Measurements from ENCODE around the gene CDPF1. TPM values are rescaled to one million over a fixed set of nuclear protein-coding genes. Genes with fewer than 3 reads are reported as not detected.

The CDPF1 gene
- total and polyA plus RNA-seq, 11 donors = 7.4 to 13.6 (median 9.3) TPM

DNA sequence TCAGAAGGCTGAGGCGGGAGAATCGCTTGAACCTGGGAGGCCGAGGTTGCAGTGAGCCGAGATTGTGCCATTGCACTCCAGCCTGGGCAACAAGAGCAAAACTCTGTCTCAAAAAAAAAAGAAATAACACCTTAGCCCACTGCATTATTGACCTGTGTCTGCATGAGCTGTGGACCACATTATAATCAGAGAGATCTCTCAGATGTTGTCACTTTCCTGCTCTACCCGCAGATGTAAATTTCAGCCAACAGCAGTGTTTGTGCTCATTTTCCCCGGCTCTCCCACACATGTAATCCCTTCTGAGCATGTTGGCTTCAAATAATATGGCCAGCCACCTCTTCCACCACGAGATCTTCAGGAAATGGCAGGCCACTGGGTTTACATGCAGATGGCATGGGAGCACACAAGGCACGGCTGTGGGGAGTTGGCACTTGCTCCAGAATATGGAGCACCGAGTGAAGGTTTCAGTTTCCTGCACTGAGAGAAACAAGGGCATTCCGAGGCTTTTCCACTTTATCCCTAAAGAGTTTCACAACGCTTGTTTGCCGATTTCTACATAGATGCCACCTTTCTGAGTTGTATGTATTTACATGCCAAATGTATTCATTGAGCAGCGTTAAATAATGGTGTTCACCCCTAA lies 19.7 kb downstream of the CDPF1 start:
- ATAC-seq = no peak
- H3K4me1 ChIP-seq = peaks cover 0 to 24% (median 9%) of the 10 kb centered on the region in 12 donors

DNA sequence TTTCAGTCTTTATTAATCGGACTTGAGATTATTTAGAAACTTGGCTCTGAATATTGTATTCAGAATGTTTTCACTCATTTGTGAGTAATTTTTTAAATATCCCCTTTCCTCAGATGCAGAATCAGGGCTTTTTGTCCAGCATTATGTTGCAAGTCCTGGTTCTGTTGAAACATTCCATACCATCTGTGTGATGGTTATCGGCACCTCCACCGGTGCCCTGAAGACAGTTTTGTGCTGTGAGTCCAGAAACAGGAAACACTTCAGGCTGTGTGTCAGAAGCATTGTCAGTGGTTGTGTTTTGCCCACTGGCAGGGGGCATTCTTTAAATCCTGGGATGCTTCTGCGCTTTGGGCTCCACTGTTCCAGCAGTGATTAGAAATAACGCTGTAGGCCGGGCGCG lies 20.4 kb downstream of the CDPF1 start:
- H3K36me3 ChIP-seq = peaks cover 0 to 51% (median 24%) of the 10 kb centered on the region in 9 donors
- DNase-seq = no peak
- no peak for TF ChIP-seq POLR2A (IDR thresholded peaks at IDR 0.05)
- TF ChIP-seq, protein P1, sequence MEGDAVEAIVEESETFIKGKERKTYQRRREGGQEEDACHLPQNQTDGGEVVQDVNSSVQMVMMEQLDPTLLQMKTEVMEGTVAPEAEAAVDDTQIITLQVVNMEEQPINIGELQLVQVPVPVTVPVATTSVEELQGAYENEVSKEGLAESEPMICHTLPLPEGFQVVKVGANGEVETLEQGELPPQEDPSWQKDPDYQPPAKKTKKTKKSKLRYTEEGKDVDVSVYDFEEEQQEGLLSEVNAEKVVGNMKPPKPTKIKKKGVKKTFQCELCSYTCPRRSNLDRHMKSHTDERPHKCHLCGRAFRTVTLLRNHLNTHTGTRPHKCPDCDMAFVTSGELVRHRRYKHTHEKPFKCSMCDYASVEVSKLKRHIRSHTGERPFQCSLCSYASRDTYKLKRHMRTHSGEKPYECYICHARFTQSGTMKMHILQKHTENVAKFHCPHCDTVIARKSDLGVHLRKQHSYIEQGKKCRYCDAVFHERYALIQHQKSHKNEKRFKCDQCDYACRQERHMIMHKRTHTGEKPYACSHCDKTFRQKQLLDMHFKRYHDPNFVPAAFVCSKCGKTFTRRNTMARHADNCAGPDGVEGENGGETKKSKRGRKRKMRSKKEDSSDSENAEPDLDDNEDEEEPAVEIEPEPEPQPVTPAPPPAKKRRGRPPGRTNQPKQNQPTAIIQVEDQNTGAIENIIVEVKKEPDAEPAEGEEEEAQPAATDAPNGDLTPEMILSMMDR (IDR thresholded peaks at IDR 0.05) = no peak
- H3K4me1 ChIP-seq = peaks cover 0 to 24% (median 9%) of the 10 kb centered on the region in 12 donors
- H3K4me3 ChIP-seq = no peak overlapping the region
- no peak for ATAC-seq
- 89 to 91% (median 91%) methylated on average over 8 of the region's 8 CpGs for WGBS, 4 donors
- H3K9me3 ChIP-seq = no peaks in the 10 kb centered on the region
- H3K27me3 ChIP-seq = no peaks in the 10 kb centered on the region
- H3K27ac ChIP-seq = no peak overlapping the region
- intact Hi-C loops (cut with DNase I) = no loop called here

More for the DNA sequence above, 19.7 kb downstream of the CDPF1 start:
- DNase-seq = no peak
- no peaks in the 10 kb centered on the region for H3K27me3 ChIP-seq
- TF ChIP-seq, protein P1 (IDR thresholded peaks at IDR 0.05) = no peak
- no peak for TF ChIP-seq POLR2A (IDR thresholded peaks at IDR 0.05)
- intact Hi-C loops (cut with DNase I) = no loop called here
- 77 to 92% (median 89%) methylated on average over 13 of the region's 13 CpGs for WGBS, 4 donors
- H3K27ac ChIP-seq = no peak overlapping the region
- no peaks in the 10 kb centered on the region for H3K9me3 ChIP-seq
- peaks cover 0 to 58% (median 27%) of the 10 kb centered on the region in 9 donors for H3K36me3 ChIP-seq
- no peak overlapping the region for H3K4me3 ChIP-seq

DNA sequence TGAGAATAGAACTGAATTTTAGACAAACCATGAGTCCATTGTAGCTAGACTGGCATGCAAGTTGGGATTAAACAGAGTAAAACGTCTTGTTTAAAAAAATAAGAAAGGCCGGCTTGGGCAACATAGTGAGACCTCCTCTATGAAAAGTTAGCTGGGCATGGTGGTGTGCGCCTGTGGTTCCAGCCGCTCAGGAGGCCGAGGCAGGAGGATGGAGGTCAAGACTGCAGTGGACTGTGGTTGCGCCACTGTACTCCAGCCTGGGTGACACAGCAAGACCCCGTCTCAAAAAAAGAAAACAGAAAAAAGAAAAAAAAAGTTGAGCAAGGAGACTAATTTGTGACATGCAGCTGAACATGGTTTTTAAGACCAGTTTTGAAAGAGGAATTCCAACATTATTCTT lies 23.5 kb downstream of the CDPF1 start:
- H3K4me3 ChIP-seq = no peak overlapping the region
- TF ChIP-seq POLR2A (IDR thresholded peaks at IDR 0.05) = no peak
- TF ChIP-seq, protein P1 (IDR thresholded peaks at IDR 0.05) = no peak
- no peaks in the 10 kb centered on the region for H3K27me3 ChIP-seq
- no peaks in the 10 kb centered on the region for H3K4me1 ChIP-seq
- intact Hi-C loops (cut with DNase I) = no loop called here
- H3K27ac ChIP-seq = no peak overlapping the region
- DNase-seq (no peak), ATAC-seq (no peak)
- no peaks in the 10 kb centered on the region for H3K9me3 ChIP-seq
- 95 to 97% (median 95%) methylated on average over 7 of the region's 7 CpGs for WGBS, 4 donors
- H3K36me3 ChIP-seq = peaks cover 0 to 63% (median 30%) of the 10 kb centered on the region in 9 donors

DNA sequence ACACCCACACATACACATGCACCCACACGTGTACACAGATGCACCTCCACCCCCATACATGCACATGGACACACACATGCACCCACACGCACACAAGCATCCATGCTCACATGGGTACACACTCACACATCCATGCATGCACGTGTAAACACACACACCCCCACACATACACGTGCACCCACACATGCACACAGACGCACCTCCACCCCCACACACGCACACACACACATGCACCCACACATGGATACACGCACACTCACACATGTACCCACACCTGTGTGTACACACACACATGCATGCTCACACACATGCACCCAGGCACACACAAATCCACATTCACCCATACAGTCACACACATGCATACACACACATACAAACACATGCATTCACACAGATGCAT lies 24.5 kb downstream of the CDPF1 start:
- no peak overlapping the region for H3K27ac ChIP-seq
- peak in 1 of 4 donors; percentile 31 for ATAC-seq
- no peaks in the 10 kb centered on the region for H3K4me1 ChIP-seq
- H3K9me3 ChIP-seq = no peaks in the 10 kb centered on the region
- intact Hi-C loops (cut with DNase I) = no loop called here
- no peak overlapping the region for H3K4me3 ChIP-seq
- TF ChIP-seq, protein P1 (IDR thresholded peaks at IDR 0.05) = no peak
- no peak for TF ChIP-seq POLR2A (IDR thresholded peaks at IDR 0.05)
- H3K27me3 ChIP-seq = no peaks in the 10 kb centered on the region
- WGBS, 4 donors = 93 to 95% (median 93%) methylated on average over 7 of the region's 7 CpGs
- no peak for DNase-seq
- peaks cover 0 to 66% (median 37%) of the 10 kb centered on the region in 9 donors for H3K36me3 ChIP-seq

Measured in heart left ventricle (tissue), 16 donors.